ENCODE data around the gene ZNF507. TPM values are rescaled to one million over a fixed set of nuclear protein-coding genes. Genes with fewer than 3 reads are reported as not detected.

ZNF507 gene
- total and polyA plus RNA-seq, 9 of the 15 experiments (the other 6 are each of a cell fraction or from before 2014, with no cell fraction given), result 2.9 to 25.0 (median 10.4) TPM

DNA sequence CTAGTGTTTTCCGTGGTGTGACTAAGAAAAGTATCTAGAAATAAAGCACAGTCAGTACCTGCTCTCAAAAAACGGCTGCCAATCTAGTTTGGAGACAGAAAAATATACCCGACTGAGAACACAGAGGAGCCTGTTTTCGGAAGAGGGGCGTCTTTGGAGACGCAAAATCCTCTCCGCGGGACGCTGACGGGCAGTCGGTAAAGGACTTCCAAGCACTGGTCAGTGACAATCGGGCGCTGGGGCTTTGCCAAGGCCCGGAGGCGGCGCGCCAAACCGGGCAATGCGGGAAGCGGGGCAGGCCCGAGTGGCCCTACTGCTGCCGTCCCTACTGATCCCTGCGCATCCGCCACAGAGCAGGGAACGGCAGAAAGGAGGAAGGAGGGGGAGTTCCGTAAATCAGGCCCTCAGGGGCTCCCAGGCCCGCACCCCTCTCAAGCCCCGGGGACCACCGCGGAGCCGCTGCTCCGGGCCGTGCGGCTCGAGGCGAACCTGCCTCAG is 59.6 kb downstream of the ZNF507 start:
- Histone ChIP-seq H3K9me1 (ENCODE audit: control insufficient read depth, insufficient read depth, low read length) (no peaks in the 10 kb centered on the region), H3K79me2 (ENCODE audit: control insufficient read depth, insufficient read depth, low read length) (peaks cover 45% of the 10 kb centered on the region), H3K27me3 (ENCODE audit: control insufficient read depth in 2 of 2, insufficient read depth in 2 of 2, low read length in 2 of 2) (no peaks in the 10 kb centered on the region), H3K4me2 (ENCODE audit: insufficient read depth, low read length) (peak overlapping the region; percentile 86), H3K4me1 (replicated peaks in 1 of 2; ENCODE audit: control insufficient read depth in 2 of 2, insufficient read depth in 2 of 2, low read length in 2 of 2) (peaks cover 18 to 21% of the 10 kb centered on the region in 2 experiments), H4K20me1 (replicated peaks; ENCODE audit: control insufficient read depth, insufficient read depth, low read length) (no peaks in the 10 kb centered on the region), H3K4me3 (peak overlapping the region; percentile 74), H3K9ac (ENCODE audit: insufficient read depth in 1 of 2, low read depth in 2 of 2, low read length in 2 of 2) (peak overlapping the region; percentile 94 to 98), H3K36me3 (ENCODE audit: control insufficient read depth, insufficient read depth, low read length) (peaks cover 29% of the 10 kb centered on the region), H3K27ac (ENCODE audit: extremely low read depth, low read depth, low read length) (peak overlapping the region; percentile 96), H3K9me3 (replicated peaks; ENCODE audit: control insufficient read depth, insufficient read depth, low read depth, low read length) (no peaks in the 10 kb centered on the region), H2AFZ (ENCODE audit: low read depth, low read length) (peak overlapping the region; percentile 82)
- WGBS (ENCODE audit: insufficient coverage, low coverage, missing lambda C conversion rate), result under 1% methylated on average over 36 of the region's 36 CpGs
- in situ Hi-C loops (cut with MboI), result no loop called here
- ChIA-PET POLR2A (interaction anchor here (0.5 to 2.1 kb wide), 12 partner anchors 12 to 1906 kb away, joined by 3 to 18 read pairs (median 4); partner anchors contain the start of gene ZNF507), CTCF (ENCODE audit: low intra/inter-chr PET ratio) (no interaction called here)
- FAIRE-seq, result no peak
- TSS peak; percentile 79 for BruUV-seq (replicated peaks)
- peak; percentile 53 for ATAC-seq
- intact Hi-C loops (cut with micrococcal nuclease), result loop anchor here (2.0 kb wide), 1 partner anchor 18 kb away; no protein-coding TSS in a partner anchor
- DNase-seq (ENCODE audit: extremely low read depth in 1 of 4, low spot score in 3 of 4), result peak in 1 of 4 experiments; percentile 47
- TF ChIP-seq MLLT1 (IDR thresholded peaks at IDR 0.05) (peak; percentile 34 to 60; a peak in 2 of 4 replicates), ZC3H4 (CRISPR knock-in tag; IDR thresholded peaks at IDR 0.05; ENCODE audit: borderline replicate concordance) (peak; percentile 88; the same call in 1 of the 2 replicates), STAT5A (IDR thresholded peaks at IDR 0.05; ENCODE audit: borderline replicate concordance, low read length) (no peak), NFIX (CRISPR knock-in tag; IDR thresholded peaks at IDR 0.05; ENCODE audit: low read depth) (no peak), THRB (CRISPR knock-in tag; conservative IDR thresholded peaks at IDR 0.05) (0 out of 2 replicates have a peak, but pooled peaks have one; percentile 7), SRSF9 (IDR thresholded peaks at IDR 0.05; ENCODE audit: borderline replicate concordance, low read depth, low read length) (no peak), GATAD2B (IDR thresholded peaks at IDR 0.05; ENCODE audit: borderline replicate concordance) (no peak), GTF2F1 (IDR thresholded peaks at IDR 0.05; ENCODE audit: low read depth, low read length) (no peak), ZNF586 (CRISPR knock-in tag; conservative IDR thresholded peaks at IDR 0.05) (no peak), NR3C1 (CRISPR knock-in tag; IDR thresholded peaks at IDR 0.05) (no peak)
- TF ChIP-seq, protein P1, sequence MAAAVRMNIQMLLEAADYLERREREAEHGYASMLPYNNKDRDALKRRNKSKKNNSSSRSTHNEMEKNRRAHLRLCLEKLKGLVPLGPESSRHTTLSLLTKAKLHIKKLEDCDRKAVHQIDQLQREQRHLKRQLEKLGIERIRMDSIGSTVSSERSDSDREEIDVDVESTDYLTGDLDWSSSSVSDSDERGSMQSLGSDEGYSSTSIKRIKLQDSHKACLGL (CRISPR knock-in tag; IDR thresholded peaks at IDR 0.05; ENCODE audit: borderline replicate concordance, poor library complexity, severe bottlenecking), result no peak
- TF ChIP-seq, protein P2, sequence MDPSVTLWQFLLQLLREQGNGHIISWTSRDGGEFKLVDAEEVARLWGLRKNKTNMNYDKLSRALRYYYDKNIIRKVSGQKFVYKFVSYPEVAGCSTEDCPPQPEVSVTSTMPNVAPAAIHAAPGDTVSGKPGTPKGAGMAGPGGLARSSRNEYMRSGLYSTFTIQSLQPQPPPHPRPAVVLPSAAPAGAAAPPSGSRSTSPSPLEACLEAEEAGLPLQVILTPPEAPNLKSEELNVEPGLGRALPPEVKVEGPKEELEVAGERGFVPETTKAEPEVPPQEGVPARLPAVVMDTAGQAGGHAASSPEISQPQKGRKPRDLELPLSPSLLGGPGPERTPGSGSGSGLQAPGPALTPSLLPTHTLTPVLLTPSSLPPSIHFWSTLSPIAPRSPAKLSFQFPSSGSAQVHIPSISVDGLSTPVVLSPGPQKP (CRISPR knock-in tag; IDR thresholded peaks at IDR 0.05), result no peak
